Measurements from ENCODE around the gene CCDC57.

Gene CCDC57

DNA sequence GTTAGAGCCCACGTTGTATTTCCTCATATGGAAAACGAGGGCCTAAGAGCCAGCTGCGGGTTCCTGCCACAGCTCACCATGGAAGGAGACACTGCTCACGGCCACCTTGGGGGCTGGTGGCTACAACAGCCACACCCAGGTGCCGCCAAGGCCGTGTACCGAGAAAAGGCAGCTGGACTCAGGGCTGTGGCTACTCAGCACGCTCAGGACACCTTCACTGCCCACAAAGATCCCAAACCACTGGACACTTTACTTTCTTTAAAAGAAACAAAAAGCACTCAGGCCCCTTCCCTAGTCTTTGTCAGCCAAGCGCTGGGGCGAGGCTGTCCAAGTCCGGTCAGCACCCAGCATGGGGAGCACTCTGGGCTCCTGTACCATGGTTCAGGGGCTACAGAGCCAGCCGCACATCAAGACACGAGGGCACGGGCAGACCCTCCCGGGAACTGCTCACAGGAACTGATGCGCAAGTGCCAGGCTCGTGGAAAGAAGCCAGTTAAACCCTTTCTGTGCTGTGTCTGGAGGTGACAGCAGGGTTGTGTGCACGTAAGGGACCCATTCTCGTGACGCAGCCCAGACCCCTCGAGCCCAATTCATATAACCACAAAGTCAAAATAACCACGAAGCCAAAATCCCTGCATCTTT, 34.7 kb upstream of the CCDC57 start:
- no peak for DNase-seq

DNA sequence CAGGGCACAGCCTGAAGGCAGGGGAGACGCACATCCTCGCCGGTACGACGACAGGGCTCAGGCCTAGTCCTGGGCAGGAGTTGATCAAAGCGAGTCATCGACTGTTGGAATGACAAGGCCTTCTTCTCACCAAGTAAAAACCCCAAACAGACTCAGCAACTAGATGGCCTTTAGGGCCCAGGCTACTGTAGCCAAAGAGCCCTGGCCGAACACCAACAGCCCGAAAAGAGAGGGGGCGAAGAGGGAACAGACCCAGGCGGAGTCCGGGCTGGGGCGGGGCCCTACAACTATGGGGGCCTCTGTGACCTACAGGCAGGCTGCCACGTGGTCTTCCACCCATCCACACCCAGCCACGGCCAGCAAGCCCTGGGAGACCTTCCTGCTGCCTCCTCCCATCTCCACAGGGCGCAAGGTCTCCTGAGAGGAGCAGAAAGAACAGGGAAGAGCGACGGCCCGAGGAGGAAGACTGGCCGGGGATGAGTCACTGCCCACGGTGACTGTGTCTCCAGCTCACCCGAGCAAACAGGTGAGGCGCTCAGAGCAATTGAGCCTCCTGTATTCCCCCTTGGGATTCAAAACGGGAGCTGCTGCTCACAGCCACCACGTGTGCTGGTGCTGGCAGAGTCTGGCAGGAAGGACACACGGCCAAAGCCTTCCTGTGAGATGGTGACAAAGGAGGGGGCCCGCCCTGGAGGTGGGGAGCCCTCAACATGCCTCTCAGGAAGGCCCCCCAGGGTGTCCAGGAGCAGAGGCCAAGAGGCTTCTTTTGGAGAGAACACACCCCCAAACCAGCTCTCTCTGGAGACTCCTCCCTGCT, 33.9 kb upstream of the CCDC57 start:
- DNase-seq: peak in 4 of 56 donors; percentile 19 to 37 (median 24)

DNA sequence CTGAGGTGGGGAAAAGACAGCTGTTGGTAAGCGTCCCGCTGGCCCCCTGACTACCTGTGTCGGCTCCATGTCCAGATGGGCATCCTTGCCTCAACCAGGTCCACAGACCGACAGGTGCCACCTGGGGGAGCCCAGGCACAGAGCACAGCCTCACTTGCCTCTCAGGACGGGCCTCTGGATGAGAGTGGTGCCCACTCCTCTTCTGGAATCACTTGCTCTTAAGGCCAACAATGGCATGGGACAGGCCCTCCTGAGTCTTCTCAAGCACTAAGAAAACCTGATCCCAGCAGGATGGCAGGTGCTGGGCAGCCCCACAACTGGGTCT, 33.4 kb upstream of the CCDC57 start:
- DNase-seq: no peak

DNA sequence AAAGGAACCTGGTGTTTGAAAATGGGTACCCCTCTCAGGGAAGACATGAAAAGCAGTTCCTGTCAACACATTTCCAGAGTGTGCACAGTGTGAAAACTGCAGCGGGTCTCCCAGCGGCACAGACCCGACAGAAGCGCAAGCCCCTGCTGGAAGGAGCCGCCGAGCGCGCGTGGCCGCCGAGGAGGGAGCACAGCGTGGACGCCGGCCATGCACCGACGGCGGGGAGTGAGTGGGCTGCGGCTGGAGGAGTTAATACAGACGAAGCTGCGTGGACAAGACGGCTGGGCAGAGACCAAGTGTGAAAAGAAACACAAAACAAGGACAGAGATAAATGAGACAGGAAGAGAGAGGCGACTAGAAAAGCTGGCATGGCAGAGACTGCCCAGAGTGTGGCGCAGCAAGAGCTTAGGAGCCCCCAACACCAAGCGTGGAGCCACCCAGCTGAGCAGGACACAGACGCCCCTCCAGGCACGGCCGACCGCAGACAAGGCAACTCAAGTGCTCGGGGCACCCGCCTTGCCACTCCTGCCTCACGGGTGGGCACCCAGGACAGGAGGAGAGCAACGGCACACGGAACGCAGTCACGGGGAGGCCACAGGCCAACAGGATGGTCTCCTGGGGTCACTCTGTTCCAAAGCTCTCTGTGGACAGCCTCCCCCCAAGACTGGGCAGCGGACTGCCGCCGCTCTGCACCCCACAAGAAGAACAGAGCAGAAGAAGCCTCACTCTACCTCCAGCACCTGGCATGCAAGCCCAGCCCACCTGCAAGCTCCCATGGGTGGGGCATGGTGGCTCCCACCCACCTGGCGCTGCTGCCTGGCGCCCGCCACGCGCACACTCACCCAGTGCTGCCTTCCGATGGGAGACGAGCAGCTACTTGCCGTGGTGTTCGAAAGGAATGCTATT, 32.7 kb upstream of the CCDC57 start:
- peak in 11 of 56 donors; percentile 12 to 51 (median 24) for DNase-seq

DNA sequence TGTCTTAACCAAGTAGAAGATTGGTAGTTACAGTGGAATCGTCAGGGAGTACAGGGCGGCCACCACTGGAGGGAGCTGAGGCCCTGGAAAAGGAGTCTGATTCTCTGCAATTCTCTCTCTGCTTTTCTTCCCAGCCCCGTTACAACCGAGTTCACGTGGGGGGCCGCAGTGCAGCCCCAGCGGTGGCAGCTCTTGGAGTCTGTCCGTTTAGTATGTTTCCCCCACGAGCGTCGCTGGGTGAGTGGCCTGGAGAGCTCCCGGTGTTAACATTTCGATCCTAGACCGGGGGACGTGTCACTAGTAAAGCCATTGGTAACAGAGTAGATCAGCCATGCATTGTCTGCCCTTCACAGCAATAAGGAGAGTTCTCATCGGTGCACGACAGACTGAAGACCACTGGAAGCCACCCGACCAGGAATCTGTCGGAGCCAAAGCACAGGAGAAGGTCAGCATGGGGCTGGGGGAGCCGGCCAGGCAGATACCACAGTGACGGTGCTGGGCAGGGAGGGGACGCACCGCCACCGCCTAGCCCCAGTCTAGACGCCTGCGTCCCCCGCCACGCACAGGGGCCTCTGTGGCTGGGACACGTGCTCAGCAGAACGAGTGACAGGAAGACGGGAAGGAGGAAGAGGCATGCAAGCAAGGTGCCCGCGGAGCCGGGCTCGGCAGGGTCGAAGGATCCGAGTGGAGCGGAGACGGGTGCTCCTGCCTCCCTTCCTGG, 31.9 kb upstream of the CCDC57 start:
- DNase-seq: peak in 24 of 56 donors; percentile 5 to 63 (median 30)

DNA sequence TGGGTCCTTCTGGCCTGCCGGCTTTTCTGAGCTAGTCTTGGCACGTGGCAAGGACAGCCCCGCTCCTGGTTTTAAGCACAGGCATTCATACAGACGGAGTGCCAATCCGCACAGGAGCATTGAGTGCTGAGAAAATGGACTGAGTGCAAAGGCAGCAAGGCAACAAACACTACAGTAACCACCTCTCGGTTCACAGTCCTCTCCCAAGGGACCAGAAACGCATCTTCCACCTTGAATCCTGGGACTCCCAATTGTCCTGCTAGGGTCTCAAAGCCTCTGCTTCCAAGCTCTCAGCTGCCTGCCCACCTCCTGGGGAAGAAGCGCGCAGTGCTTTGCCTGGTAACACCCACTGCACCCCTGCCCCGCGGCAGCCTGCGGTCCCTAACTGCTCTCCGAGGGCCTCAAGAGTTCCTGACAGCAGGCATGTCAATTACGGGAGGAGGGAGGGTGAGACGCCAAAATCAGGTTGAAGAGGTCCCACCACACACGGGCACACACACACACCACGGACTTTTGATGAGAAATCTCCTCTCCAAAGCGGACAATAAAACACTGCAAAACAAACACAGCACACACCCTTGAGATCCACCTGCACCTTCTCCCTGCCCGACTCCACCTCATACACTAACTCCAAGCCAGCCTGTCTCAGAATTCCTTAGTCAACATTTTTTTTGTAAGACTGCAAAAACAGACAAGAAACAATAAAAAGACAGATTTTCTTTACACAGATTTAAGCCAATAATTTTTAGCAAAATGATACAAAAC, 31.2 kb upstream of the CCDC57 start:
- DNase-seq: no peak

DNA sequence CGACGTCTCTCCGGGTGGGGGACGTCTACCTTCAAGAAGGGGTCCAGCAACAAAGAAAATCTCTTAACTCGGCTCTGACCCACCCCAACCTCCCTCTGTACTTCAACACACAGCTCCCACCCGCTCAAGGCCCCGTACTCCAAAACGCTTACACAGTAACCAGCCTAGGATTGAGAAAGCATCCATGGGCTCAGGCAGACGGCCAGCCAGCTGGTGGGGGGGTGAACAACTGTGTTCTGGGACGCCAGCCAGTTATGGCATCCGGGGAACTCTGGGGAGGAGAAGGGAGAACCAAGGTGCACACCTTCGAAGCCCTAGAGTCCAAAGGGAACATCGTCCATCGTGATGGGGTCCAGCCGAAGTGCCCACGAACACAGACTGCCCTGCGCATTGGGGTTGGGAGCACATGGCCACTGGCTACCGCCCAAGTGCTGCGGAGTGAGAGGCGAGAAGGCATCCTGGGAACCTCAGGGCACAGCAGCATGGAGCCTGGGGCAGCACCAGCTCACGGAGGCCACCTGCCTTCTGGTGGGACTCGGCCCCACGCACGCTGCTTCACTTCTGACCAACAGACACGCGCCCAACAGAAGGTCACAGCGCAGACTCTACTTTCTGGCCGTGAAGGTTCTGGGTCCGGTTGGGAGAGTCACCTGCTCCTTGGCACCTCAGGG, 30.5 kb upstream of the CCDC57 start:
- peak in 52 of 56 donors; percentile 19 to 87 (median 62) for DNase-seq

DNA sequence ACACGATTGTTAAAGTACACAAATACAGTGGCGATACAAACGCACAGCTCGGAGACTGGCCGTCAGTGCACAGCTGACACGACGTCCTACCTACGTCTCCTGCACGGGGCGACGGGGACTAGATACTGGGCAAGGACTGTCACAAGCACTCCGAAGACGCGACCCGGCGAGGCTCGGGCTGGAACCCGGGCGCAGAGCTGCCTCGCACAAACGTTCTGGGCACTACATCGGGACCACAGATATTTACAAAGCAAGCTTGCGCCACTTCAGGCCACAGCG, 30.0 kb upstream of the CCDC57 start:
- no peak for DNase-seq

DNA sequence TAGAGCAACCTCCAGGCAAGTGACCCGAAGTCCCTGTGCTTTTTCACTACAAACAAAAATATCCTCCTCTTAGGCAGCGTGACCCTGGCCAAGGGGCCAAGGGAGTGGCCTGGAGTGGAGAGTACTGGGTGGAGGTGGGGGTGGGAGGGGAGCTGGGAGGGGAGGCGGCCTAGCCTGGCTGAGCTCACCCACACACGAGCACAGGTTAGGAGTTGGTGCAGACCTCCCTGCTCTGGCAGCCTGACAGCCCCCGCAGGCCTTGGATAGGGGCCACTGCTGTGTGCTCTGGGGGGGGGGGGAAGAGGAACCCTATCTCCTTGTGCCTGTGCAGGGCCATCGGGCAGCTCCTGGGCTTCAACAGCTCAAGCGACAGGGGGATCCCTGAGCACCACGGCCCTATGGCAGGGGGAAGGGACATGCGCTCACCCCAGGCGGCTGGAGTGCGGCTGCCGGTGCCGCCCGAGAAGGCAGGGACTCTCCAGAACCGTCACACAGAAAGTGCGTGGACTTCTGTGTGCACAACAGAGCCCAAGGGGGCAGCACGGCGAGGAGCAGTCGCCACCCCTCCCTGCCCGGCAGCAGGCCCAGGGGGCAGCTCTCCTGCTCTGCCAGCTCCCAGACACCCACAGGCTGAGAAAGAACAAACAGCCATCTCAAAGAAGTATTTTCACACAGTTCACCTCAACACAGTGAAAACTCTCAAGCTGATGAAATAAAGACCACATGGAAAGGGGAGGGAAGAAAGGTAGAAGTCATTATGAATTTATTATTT, 29.5 kb upstream of the CCDC57 start:
- peak in 1 of 56 donors; percentile 36 for DNase-seq

DNA sequence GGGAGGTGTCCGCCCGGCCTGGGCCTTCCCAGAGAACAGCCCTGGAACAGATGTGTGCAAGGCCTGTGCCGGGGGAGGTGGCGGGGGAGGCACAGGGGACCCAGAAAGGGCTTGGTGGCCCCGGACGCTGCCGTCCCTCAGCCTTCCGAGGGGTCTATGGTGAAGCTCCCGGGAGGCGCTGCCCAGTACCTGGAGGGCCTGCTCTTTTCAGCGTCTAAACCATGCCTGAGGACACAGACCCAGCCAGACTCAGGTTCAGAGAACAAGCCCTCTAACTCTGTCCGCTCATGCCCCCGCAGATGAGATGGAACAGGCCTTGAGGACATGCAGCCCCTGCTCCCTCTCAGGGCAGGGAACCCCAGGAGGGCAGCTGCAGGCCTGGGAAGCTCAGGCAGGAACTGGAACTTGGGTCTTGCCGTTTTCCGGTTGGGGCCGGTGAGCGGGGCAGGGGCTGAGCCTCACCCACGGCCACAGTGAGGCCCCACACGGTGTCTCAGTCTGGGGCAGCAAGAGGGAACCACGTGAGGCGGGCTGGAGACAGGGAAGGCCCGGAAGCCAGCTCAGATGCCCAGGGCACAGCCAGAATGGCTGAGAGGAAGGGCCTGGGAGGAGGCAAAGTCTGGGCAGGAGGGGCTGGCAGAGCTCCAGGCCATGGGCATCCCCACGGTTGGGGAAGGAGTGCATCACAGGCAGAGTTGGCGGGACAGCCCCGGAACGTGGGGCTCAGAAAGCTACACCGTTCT, 28.7 kb upstream of the CCDC57 start:
- peak in 46 of 56 donors; percentile 14 to 81 (median 44) for DNase-seq

DNA sequence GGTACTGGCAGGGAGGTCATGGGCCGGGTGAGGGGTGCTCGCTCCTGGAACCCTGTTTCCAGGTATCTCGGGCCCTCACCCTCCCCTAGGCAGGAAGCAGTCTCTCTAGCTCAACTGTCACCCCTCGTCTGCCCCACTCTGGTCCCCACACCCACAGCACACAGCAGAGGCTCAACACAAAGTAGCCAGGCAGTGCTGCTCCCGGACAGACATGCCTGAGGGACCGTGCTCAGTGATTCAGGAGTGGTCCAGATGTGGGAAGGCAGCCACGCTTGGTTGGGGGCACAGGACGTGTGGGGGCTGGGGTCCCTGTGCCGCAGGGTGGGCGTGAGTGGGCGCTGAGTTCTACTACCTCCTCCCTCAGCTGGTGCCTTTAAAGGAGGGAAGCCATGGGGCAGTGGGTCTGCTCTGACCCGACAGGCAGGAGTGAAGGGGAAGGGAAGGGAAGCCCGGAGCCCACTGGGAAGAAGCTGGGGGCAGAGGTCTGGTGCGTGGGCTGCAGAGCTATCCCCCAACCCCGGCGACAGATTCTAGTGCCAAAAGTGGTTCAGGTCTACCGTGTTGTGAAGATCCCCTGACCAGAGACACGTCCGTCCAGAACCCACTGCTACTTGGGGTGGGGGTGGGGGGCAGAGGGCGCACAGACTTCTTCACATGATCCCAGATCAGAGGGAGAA, 28.0 kb upstream of the CCDC57 start:
- no peak for DNase-seq

DNA sequence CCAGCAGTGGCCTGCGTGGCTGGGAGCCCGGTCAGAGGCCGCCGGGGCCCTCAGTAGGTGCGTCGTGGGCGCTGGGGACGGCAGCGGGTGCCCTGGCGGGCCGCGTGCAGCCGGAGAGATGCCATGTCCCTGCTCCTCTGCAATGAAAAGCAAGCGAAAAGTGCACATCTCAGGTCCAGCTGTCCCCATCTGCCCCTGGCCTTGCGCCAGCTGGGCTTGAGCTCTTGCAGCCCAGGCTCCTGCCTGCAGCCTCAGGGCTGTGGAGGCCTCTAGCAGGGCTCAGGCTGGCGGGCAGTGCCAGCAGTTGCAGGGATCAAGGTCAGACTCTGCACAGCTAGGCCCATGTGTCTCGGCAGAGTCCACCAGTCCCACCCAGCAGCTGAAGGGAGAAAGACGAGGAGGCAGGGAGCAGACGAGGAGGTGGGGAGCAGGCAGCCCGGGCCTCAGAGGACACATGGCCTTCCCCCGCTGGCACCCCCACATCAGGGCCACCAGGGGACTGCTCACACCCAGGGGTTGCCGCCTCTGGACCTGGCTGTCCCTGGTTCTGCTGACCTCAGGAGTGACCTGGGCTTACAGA, 27.4 kb upstream of the CCDC57 start:
- no peak for DNase-seq

DNA sequence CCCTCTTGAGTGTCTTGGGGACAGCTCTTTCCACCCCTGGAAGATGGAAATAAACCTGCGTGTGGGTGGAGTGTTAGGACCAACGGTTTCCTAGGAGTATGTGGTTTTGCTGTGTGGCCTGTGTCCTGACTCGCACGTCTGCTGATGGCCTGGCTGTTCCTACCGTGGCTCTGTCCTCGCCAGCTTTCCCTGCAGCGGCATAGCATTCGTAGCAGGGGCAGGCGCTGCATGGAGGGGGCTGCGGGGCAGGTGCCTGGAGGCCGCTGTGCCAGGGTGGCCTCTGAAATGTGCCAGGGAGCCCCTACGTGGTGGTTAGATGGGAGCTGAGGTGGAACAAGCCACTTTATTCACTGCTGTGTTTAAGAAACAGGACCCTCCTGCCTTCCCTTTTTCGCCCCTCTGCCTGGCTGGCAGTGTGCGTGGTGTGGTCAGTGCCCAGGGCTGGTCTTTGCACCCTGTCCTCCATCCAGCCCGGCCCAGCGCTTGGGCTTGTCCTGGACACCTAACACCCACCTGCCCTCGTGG, 26.8 kb upstream of the CCDC57 start:
- DNase-seq: no peak

DNA sequence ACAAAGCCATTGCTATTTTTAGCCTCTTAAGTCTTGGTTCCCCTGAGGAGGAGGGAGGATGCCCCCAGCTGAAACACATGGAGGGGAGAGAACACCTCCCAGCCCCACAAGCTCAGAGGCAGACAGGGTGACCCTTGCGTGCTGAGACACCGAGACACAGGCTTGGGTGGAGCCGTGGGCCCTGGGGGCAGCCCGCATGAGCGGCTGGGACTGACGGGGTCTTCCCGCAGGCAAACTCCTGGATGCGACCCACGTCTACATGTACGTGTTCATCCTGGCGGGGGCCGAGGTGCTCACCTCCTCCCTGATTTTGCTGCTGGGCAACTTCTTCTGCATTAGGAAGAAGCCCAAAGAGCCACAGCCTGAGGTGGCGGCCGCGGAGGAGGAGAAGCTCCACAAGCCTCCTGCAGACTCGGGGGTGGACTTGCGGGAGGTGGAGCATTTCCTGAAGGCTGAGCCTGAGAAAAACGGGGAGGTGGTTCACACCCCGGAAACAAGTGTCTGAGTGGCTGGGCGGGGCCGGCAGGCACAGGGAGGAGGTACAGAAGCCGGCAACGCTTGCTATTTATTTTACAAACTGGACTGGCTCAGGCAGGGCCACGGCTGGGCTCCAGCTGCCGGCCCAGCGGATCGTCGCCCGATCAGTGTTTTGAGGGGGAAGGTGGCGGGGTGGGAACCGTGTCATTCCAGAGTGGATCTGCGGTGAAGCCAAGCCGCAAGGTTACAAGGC, 26.0 kb upstream of the CCDC57 start:
- DNase-seq: peak in 38 of 56 donors; percentile 18 to 85 (median 52)

DNA sequence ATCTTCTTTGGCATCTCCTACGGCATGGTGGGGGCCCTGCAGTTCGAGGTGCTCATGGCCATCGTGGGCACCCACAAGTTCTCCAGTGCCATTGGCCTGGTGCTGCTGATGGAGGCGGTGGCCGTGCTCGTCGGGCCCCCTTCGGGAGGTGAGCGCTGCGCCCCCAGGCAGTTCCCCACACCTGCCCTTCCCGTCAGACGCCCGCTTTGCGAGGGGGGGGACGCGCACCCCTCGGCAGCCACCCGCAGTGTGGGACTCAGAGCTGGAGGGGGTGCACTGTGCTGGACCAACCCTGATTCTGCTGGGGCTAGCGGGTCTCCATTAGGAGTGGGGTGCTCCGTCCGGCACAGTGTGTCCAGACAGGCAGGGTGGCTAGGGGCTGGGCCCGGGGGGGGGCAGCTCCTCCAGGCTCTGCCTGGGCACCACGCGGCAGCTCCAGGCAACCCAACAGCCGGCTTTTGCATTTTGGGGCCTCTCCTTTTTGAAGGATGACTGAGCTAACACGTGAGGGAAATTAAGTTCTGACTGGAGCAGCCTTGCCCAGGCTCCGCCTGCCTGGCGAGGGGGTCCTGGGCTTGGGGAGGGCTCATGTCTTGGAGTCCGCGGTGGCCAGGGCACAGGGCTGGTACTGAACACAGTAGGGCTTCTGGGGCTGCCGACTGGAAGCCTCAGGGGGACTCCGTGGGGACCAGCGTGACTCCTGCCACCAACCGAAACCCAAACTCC, 25.3 kb upstream of the CCDC57 start:
- peak in 4 of 56 donors; percentile 23 to 62 (median 30) for DNase-seq
